Hippocampal formation (tissue), 2 donors: Measurements from ENCODE around the gene MSMP.
A peak's percentile ranks its signal among the peaks of the same experiment; 100 is the strongest.

Source experiments
- DNase-seq, 2 donors: peaks; one replicate each; lab custom pipeline; 2025; lab: John Stamatoyannopoulos, UW

MSMP gene

DNA sequence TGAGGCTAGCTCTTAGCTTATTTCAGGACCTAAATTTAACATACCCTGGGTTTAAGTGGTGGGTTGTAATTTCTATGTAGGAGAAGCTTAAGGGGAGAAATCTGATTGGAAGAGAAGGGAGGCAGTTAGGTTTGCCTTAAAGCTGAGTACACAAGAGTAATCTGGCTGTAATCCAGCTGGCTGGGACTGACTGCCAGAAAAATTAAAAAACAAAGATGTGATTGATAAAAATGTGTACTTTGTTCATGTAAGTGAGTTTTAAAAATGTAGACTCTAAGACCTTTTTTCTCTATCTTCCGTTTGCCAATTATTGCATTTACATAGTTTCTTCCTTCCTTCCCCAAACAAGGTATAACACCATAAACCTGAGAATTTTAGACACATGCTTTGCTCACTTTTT lies 17.5 kb upstream of the MSMP start:
- no peak for DNase-seq

GRCh38 chr9:35771075-35771433 lies 17.0 kb upstream of the MSMP start:
- no peak for DNase-seq

GRCh38 chr9:35769763-35770162 lies 15.7 kb upstream of the MSMP start:
- no peak for DNase-seq

- no peak for DNase-seq
Observed at GRCh38 chr9:35767458-35767857, 13.4 kb upstream of the MSMP start.

GRCh38 chr9:35766997-35767396 lies 12.9 kb upstream of the MSMP start:
- DNase-seq: no peak

DNA sequence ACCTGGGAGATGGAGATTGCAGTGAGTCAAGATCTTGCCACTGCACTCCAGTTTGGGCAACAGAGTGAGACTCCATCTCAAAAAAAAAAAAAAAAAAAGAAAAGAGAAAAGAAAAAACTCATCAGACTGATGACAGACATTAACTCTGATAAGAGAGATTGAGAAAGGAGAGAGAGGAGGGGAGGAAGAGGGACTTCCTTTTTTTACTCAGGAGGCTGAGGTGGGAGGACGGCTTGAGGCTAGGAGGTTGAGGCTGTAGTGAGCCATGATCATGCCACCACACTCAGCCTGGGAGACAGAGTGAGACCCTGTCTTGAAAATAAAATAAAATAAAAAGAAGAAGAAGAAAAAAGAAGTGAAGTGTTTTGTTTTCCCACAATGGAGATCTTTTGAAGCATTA lies 9.7 kb upstream of the MSMP start:
- DNase-seq: no peak

- DNase-seq: no peak
Observed at GRCh38 chr9:35763181-35763580, 9.1 kb upstream of the MSMP start.

DNA sequence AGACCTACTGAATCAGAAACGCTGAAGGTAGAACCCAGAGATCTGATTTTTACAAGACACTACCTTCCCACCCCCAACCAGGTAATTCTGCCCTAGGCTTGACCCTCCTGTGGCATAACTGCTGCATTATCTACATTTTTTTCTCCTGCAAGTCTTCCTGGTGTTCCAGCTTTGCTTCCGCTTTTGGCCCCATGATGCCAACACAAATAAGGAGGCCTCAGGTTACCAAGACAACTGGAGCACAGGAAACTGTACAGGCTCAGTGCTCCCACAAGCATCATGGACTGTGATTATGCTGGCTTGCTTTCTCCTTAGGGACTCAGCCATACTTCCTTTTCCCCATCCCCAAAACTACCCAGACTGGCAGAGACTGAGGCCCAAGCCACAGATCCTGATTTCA lies 6.6 kb upstream of the MSMP start:
- DNase-seq: no peak

- DNase-seq: no peak
Observed at GRCh38 chr9:35759795-35760194, 5.7 kb upstream of the MSMP start.

DNA sequence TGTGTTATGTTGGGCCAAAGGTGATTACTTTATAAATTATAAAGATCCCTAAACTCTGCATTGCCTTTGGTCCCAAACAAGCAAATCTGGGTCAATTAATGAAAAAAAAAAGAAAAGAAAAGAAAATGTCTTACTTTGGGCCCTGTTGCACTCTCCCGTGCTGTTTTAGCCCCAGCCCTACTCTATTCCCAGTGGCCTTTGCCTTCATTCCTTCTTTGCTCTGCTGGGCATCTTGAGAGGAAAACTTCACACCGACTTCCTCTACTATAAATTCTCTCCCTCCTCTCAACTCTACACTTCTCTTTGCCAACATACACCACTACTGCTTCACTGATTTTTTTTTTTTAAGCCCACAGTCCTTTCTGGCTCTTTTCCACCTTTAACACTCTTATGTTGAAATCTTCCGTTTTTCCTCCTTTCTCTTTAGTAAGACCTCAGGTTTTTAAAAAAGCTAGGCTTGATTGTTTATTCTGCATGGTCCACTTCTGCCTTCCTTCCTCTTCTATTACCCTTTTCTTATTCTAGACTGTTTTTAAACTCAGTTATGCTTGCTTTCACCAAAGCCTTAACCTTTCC lies 4.5 kb upstream of the MSMP start:
- DNase-seq: no peak

- DNase-seq: no peak
Observed at GRCh38 chr9:35757892-35758275, 3.8 kb upstream of the MSMP start.

DNA sequence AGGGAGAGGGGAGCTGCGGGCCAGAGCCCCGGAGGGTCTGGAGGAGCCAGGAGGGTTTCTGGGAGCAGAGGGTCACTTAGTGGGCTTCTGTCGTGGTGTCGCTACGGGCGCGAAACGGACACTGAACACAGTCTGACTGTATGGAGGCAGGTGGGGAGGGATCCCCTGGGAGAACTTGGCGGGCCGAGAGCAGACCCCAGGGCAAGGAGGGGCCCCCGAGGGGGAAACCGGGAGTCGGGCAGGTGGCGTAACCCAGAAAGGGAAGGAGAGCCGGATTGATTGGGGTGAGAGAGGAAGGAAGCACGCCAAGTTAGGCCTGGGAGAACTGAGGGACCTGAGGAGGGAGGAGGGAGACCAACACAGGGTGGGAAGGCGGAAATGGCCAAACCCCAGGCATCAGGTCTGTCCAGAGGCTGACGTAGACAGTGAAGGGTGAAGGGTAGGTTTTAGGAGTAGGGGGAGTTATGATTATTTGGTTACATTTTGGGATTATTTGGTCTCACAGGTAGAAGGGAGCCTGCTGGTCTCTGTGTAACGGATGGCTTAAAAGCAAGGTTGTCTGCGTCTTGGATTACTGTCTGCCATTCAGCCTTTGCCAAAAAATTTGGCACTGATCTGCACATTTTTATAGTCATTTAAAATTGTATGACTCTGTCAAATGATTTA lies 3.3 kb upstream of the MSMP start:
- DNase-seq: peak in 1 of 2 donors; percentile 35

DNA sequence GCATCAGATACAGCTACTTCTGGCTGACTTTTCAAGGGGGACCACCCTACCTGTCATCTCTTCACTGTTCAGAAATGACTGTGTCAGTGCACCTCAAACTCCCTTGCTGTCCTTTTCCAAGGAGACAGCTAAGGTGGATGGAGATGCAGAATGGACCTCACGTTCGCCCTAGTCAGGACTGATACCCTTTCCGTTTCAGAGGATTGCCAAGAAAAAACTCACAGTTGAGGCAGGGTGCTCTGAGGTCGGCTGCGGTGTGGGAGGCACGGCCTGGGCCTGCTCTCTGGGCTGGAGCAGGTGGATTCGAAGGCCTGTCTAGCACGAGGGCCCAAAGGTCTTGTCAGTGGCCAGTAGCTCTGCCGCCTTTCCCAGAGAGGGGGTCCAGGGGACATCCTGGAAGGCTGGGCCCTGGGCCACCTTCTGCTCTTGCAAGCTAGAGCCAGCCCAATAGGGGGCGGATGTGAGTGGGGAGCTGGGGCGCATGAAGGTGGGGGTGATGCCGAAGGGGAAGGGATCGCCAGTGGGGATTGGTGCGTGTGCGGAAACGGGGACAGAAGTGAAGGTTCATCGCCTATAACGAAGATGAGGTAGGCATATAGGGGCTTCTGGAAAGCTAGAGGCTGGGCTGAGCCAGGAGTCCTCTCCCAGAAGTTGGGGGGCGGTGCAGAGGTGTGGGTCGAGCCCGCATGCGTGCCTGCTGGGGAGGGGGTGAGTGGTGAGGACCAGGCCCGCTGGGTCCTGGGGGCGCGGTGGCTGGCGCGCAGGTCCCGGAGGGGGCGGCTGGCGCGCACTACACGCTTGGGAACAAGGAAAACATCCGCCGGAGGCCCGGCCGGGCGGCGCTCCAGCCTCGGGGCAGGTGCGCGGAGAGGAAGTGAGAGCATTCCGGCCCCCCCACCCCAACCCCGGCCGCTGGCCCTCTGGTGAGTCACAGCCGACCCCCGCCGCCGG lies 2.5 kb upstream of the MSMP start:
- DNase-seq: peak; percentile 19 to 62

GRCh38 chr9:35755071-35755470 lies 995 bp upstream of the MSMP start:
- DNase-seq: no peak

GRCh38 chr9:35753466-35753865 lies 610 bp downstream of the MSMP start:
- no peak for DNase-seq

- DNase-seq: no peak
Observed at GRCh38 chr9:35750256-35750531, 3.9 kb downstream of the MSMP start.

GRCh38 chr9:35749515-35750255 lies 4.4 kb downstream of the MSMP start:
- no peak for DNase-seq

GRCh38 chr9:35748858-35749514 lies 5.1 kb downstream of the MSMP start, which contains the start of the genes GBA2 and RGP1:
TSS of gene GBA2 (minus strand) at chr9:35749228. CDS start at chr9:35748704, 524 bp downstream.
TSS of gene RGP1 (plus strand) at chr9:35749287. CDS start at chr9:35749756, 469 bp downstream.
- peak; percentile 58 to 81 for DNase-seq

DNA sequence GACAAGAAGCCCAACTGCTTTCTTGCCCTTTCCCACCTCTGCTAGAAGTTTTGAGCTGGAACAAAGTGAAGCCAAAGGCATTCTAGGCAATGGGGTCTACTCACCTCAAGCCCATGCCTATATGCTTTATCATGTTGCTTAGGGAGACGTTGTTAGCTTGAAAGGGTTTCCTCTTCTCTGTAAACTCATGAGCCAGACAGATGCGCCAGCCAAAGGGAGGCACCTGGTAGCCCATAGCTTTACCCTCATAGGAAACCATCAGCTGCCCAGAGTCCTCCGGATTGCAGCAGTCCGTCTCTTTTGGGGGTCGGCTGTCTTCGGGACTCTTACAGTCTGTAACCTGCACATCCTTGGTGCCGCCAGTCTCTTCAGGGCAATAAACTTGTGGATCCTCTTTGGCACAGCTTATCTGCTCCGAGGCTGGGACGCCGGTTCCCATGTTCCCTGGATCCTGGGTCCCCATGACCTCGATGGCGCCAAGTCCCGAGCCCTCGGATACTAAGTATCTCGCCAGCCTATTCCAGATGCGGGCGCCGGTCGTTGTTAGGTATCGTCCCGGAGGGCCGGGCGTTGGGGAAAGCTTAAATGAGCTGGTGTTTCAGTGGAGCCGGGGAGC lies 5.7 kb downstream of the MSMP start:
- no peak for DNase-seq

GRCh38 chr9:35746583-35746982 lies 7.5 kb downstream of the MSMP start:
- no peak for DNase-seq

DNA sequence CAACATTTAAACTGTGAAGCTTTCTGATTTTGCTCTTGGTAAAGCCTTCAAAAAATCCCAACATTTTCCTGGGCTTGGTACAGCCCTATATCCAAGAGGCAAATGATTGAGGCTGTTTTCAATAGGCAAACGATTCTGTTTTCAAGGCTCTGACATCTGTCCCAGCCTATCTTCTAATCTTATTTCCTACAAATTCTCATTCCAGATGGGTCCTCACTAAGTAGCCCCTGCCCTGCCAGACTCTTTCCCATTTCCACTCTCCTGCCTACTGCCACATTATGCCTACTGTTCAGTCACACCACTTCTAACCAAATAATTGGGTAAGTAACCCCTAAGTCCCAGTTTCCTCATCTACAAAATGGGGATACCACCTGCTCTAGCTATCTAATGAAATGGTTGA lies 8.5 kb downstream of the MSMP start:
- DNase-seq: no peak
